Measurements from ENCODE around the gene DPEP1. TPM values are rescaled to one million over a fixed set of nuclear protein-coding genes. Genes with fewer than 3 reads are reported as not detected.
A peak's percentile ranks its signal among the peaks of the same experiment; 100 is the strongest.
"Not testable (repeated sequence)": the region's sequence is repeated elsewhere in the genome, so short reads cannot be mapped to it uniquely, and the experiment has no call there.

DPEP1 gene
- polyA plus RNA-seq (2013, experiment 1 of 2; ENCODE audit: insufficient read length), result not detected
- polyA plus RNA-seq (2013, experiment 2 of 2; ENCODE audit: insufficient read length), result not detected

DNA sequence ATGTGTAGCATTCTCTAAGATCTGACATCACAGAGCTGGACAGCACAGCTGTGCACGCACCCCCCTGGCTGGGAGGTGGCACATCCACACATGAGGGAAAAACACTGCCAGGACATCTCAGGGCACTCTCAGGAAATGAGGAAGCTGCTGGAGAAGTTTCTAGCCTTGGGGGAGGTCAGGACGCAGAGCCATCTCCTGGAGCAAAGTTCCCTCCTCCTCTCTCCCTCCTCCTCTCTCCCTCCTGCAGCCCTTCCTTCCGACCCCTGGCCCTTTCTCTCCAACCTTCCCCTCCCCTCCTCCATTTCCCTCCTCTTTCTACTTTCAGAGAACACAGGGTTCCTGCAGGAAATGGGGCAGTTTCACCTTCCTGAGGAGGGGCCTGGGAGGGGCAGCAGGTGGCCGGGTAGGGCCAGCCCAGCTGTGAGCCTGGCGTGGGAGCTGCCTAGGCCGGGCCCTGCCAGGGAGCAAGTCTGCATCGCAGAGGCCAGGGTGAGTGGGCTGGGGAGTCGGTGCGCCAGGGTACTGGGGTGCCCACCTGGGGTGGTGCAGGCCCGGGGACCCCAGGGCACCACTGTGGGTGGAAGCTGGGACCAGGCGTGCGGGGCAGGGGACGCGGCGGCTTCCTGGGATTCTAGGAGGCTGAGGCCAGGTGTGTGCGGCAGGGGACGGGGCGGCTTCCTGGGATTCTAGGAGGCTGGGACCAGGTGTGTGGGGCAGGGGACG, at the start of gene DPEP1:
TSS of gene DPEP1 (plus strand) at position 412 of the 723 bp plus-strand sequence. CDS start 16,769 bp downstream, outside the sequence.
- no peak for DNase-seq

DNA sequence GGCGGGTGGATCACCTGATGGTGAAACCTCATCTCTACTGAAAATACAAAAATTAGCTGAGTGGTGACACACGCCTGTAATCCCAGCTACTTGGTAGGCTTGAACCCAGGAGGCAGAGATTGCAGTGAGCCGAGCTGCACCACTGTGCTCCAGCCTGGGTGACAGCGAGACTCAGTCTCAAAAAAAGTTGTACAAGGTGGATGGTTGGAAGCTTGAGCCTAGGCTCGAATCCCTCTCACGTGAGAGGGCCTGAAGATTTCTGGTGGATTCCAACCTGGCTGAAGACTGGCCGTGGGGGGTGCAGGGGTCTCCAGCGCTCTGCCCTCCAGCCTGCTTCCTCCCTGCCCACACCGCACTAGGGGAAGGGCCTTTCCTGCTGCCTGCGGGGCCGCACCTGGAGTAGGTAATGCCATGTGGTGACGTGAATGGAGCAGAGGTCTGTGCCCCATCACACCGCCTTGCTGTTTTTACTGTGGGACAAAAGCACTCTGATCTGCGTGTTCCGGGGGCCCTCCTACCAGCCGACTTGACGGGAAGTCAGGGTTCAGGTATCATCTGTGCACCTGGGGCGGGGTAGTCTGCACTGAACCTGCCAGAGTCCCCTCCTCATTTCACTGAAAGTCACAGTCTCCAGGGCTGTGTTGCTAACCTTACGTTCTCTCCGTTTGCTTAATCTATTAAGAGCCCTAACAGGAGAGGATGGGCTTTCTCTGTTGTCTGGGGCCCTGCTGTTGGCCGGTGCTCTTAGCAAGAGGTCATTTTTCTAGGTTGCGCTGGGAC, 48.8 kb upstream of the DPEP1 start:
- no peak for DNase-seq

DNA sequence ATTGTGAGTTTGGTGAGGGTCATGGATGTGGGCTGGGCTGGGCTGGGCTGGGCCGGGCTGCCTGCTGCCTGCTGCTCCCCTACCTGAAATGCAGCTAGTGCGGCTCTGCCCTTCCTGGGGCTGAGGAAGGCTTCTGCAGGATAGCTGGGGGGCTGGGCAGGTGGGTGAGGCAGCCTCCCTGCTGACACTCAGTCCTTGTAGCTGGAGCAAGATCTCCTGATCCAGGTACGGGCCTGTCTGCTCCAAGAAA, 48.3 kb upstream of the DPEP1 start:
- no peak for DNase-seq

DNA sequence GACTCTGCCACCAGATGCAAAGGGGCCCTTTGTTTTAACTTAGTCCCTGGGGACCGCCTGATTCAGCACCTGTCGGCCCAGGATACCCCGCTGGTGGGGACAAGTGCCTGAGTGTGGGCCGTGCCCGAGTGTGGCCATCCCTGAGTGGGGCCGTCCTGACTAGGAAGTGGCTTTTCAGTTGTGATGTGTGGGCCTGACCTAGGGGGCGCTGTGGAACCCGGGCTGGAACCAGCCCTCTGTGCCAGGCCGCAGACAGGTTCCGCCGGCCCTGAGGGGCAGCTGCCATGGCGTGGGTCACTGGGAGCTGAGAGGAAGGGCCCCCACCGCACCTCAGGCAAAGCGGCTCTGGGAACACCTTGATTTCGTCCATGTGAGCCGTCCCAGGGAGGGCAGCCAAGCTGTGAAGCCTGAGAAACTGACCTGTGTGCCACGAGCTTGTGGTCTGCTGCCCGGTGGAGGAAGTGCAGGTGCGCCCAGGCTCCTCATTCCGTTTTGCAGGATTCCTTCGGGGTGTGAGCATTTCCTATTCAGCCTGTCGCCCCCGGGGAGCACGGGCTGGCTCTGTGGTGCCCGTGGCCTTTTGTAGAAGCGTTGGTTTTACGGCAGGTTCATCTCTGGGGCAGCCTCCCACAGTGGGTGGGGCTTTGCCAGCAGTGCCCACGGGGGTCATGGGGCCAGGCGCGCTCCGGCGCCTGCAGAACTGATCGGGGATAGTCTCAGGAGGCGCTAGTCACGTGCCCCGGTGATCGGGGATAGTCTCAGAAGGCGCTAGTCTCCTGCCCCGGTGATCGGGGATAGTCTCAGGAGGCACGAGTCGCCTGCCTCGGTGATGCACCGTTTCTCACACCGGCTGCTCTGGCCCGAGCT, 47.7 kb upstream of the DPEP1 start:
- DNase-seq, result peak; percentile 32

DNA sequence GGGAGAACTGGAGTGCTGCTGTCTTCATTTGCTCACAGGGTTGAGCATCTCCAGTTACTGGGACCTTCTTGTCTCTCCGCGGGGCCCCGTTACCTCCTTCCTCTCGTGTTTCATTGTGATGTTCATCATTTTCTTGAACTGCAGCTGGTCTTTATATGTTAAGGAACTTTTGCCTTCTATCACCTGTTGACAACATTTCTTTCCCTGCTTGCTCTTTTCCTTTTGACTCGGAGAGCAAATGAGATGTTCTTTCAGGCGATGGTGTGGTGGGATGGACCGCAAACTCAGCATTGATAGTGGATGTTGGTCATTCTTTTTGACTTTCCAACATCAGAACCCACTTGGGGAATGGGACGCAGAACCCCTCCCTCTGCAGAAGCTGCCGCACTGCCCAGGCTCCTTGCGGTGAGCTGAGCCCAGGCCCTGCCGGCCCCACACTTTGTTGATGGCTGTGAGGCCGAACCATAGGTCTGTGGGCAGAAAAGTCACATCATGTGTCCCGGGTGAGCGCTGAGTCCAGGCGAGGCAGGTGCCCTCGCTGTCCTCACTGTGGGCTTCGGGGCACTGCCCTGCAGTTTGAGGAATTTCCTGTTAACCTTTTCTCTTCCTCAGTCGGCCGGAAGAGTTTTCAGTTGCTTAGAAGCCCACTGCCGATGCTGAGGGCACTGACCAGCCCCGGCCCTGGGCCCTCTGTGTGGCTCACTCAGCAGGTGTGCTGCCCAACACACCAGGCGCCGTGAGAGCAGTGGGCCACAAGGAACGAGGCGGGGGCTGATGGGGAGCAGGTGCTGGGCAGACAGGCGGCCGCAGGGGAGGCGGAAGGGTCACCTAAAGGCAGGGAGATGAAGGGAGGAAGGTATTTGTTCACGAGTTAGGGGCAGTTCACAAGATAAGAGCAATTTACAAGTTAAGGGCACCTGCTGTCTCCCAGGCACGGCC, 45.5 kb upstream of the DPEP1 start:
- DNase-seq, result no peak

DNA sequence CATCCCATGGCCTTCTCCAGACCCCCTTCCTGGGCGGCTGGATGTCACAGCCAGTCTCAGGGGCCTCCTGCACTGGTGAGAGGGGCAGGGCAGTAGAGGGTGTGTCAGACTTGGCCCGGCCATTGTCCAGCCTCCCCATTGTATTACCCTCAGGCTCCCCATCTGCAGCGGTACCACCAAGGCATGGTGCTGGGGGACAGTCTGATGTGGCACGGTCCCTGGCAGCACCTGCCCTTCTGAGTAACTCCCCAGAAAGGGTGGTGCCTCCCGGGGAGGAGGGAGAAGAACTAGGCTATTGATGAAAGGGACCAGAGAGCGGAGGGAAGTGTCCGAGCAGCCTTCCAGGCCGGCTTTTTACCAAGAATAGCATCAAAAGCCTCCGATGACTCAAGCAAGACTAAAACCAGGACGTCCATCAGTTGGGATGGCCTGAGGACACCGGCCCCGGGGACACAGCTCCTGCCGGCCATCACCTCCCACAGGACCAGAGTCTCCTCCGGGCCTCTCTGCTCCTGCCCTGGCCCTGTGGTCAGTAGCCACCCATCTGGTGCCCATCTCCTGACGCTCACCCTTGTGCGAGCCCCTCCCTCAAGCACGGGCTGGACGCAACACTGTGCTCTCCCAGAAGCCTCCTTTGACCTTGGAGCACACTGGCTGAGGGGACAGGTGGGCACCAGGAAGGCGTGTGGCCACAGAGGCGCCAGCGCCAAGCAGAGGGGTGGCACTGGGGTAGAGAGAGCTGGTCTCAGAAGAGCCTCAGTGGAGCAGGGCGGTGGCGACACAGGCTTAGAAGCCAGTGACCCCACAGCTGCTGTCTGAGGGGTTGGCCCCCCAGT, 43.7 kb upstream of the DPEP1 start:
- no peak for DNase-seq

DNA sequence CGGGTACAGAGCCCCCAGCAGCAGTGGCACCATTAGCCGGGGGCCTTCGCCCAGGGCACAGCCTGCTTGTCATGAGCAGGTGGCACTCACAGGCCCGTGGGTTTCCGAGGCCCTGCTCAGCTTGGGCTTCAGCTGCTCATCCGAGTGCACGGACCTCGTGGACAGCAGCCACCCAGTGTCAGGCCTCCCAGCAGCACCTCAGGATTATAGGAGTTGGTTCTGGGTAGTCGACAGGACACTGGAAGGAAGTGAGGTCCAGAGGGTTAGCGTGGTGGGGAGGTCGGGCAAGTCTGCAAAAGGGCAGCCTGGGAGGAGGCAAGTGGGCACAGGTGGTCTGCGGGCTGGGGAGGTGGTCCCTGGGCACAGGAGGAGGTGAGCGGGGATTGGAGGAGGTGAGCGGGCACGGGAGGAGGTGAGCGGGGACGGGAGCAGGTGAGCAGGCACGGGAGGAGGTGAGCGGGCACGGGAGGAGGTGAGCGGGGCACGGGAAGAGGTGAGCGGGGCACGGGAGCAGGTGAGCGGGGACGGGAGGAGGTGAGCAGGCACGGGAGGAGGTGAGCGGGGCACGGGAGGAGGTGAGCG, 43.0 kb upstream of the DPEP1 start:
- no peak for DNase-seq

DNA sequence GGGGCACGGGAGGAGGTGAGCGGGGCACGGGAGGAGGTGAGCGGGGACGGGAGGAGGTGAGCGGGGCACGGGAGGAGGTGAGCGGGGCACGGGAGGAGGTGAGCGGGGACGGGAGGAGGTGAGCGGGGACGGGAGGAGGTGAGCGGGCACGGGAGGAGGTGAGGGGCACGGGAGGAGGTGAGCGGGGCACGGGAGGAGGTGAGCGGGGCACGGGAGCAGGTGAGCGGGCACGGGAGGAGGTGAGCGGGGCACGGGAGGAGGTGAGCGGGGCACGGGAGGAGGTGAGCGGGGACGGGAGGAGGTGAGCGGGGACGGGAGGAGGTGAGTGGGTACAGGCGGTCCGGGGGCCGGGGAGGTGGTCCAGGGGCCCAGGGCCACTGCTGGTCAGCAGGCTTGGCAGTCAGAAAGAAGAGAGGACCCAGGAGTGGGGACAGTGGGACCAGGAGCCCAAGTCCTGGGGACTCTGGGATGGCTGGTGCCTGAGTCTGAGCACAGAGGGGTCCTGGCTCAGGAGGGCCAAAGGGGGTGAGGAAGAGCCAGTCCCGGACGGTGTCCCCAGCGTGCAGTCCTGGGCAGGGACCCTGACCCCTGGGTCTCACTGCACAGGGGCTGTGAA, 42.4 kb upstream of the DPEP1 start:
- not testable (repeated sequence) for DNase-seq

DNA sequence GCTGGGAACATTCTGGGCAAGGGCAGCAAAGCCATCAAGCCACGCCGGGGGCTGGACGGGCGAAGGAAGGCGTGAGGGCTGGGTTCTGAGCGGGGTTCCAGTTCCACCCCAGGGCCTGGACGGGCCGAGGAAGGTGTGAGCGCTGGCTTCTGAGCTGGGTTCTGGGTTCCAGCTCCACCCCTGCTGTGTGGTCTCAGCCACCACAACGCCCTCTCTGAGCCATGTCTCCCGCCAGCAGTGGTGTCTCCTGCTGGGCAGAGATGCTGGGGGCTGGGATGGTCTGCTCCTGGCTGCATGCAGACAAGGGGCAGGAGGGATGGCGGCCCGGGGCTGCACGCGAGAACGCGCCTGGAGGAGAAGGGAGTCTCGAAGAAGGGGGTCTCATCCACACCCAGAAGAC, 41.8 kb upstream of the DPEP1 start:
- no peak for DNase-seq

DNA sequence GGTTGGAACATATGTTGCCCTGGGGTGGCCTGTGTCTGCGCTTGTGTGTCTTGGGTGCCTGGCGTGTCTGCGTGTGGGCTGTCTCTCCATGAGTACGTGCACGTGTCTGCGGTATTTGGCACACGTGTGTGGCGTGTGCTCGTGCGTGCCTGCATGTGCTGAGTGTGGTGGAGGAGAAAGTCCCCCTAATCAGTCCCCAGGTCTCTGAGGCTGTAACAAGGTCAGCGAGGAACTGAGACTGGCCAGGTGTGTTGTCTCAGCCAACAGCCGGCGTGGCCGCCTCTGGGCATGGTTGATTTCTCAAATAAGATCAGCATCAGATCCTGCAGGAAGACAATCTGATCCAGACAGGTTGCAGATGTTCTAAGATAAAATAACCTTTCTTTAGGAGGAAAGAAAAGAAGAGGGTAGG, 41.4 kb upstream of the DPEP1 start:
- no peak for DNase-seq

DNA sequence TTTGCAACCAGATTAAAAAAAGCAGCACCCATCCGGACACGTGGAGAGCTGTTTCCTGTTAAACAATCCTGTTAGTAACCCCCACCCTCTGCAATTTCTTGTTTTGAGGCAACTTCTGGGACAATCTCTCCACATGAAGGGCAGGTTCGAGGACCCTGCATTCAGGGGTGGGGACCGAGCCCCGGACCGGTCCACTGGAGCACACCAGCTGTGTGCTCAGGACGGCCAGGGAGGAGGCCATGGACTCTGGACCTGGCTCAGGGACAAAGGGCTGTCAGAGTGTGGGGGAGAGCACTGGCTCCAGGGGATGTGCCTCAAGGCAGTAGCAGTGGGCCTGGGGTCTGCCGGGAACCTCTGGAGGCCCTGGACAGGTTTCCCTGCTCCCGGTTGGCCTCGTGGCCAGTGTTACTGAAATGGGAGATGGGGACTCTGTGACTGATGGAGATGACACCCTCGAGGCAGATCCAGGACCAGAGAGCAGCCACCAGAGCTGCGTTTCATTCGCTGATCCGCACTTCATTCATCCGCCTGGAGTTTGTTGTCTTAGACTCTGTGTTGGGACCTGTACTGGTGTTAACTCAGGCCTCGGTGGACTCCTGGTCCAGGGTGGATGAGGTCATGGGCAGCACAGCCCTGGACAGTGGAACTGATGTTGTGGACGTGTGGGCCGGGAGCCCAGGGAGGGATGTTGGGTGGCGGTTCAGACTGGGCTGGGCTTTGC, 40.8 kb upstream of the DPEP1 start:
- no peak for DNase-seq

DNA sequence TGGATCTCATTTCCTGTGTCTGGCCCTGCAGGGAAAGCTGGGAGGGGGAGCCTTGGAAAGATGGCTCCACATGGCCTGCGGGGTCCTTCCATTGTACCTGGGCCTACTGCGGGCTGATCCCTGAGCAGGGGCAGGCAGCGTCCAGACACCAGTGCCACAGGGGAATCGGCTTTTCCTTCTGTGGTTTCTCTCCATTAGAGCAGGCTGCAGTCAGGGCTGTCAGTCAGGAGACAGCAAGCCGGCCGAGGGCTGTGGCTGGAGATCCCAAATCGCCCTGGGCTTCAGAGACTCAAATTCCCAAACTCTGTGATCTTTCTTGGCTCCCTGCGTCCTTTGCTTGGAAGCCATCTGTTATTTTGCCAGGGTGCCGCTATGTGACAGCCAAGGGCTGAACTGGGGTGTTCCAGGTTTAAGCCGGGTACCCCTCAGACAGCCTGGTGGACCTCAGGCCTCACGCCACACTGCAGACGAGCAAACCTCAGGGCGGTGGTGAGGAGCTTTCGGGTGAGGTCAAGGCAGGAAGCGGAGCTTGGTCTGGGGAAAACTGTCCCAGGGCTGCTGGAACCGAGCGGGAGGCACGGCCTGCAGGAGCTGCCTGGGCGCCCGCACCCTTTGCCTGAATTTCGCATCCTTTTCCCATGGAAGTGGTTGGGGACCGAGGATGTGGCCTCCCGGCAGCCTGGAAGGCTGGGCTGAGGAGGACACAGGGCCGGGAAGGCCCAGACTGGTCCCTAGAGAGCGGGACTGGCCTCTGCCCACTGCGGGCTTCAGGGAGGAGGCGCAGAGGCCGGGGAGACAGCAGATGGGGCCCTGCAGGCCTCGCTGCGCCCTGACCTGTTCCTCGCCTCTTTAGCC, 39.4 kb upstream of the DPEP1 start:
- DNase-seq, result no peak

DNA sequence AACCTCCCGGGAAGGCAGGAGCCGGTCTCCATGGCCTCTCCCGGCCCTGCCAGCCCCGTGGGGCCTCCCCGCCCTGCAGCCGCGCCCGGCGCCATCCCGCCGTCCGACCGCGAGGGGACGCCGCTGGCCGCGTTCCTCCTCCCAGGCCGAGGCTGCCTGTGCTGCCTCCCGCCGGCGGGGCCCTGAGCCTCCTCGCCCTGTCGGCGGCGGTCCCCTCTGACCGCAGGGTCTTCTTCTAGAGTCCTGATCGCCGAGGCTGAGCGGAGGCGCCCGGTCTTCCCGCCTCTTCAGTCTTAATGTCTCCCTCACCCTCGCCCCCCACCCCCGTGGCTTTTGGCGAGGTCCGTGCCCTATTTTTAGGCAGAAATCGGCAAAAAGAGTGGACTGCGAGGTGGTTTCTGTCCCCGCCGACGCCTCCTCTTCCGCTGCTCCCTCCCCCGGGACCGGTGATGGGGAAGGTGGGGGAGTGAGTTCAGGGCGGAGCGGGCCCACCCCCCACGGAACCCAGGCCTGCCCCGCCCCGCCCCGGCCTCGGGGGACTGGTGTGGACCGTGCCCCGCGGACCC, 38.7 kb upstream of the DPEP1 start:
- DNase-seq, result peak; percentile 69

DNA sequence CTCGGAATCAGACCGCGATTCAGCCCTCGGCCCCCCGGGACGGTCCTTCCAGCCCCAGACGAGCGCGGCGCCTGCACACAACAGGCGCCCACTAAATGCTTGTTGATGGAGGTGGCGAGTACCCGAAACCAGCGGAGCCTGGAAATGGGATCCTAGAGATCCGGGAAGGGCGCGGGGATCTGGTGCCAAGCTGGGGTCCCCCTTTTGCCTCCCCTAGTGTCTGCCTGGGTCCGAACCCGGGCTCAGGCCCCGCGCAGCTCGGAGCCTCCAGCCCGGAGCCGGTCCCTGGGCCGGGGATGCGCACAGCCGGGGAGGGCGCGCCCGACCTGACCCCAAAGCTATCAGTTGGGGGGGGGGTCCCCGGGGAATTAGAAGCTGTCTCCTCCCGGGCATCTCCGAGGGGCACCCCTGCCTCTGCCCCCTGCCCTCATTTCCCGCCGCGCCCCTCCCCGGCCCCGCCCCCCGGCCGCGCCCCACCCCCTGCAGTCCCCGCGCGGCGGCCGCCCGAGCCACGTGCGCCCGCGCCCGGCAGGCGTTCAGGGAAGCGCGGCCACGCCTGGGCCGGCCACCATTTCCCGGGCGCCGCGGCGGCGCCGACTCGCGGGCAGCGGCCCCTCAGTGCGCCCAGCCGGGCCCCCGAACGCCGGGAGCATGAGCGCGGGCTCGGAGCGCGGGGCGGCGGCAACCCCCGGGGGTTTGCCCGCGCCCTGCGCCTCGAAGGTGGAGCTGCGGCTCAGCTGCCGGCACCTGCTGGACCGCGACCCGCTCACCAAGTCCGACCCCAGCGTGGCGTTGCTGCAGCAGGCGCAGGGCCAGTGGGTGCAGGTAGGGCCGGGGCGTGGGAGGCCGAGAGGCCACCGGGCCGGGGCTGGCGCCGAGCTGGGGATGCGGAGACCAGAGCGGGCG, 37.9 kb upstream of the DPEP1 start, which contains the start of gene CPNE7:
TSS of gene CPNE7 (plus strand) at position 512 of the 906 bp plus-strand sequence. CDS start at position 652, 140 bp downstream.
- no peak for DNase-seq

DNA sequence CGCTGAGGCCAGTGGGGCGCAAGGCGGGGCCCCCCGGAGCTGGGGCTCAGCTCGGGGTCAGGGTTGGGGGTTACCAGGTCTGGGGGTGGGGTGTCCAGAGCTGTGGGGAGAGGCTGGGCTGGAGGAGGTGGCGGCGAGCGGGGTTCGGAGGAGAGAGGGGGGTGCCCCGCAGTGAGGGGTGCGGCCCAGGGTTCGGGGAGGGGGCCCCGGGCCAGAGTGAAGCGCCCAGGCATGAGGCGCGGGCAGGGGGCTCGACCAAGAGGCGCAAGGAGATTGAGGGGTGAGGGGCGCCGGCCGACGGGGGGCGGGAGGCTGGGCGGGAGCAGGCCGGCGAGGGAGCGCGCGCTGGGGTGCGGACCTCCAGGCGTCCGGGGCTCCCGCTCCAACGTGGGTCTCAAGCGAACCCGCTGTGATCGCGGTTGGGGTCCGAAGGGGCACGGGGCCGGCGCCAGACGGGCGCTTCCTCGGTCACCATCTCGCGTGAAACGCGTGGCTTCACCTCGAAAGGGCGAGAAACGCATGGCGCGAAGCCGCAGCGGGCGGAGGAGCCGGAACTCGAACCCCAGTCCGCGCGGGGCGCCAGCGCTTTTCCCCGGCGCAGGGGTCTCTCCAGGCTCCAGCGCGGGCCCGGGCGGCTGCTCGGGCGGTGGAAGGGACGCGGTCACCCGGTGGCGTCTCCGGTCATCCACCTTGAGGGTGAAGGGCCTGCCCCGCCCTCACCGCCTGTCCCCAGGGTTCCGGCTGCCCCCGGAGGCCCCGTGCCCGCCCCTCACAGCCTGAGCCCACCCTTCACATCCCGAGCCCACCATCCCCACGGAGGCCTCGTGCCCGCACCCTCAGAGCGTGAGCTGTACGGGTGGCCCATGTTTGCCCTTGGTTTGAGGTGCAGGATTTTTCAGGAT, 37.0 kb upstream of the DPEP1 start:
- DNase-seq, result no peak
